ENCODE data around the gene RAPGEF6. TPM values are rescaled to one million over a fixed set of nuclear protein-coding genes. Genes with fewer than 3 reads are reported as not detected.
"Not testable (repeated sequence)": the region's sequence is repeated elsewhere in the genome, so short reads cannot be mapped to it uniquely, and the experiment has no call there.

The RAPGEF6 gene
- polyA plus RNA-seq, 3 donors from 2014 or later, result 9.7 to 17.5 (median 14.5) TPM

DNA sequence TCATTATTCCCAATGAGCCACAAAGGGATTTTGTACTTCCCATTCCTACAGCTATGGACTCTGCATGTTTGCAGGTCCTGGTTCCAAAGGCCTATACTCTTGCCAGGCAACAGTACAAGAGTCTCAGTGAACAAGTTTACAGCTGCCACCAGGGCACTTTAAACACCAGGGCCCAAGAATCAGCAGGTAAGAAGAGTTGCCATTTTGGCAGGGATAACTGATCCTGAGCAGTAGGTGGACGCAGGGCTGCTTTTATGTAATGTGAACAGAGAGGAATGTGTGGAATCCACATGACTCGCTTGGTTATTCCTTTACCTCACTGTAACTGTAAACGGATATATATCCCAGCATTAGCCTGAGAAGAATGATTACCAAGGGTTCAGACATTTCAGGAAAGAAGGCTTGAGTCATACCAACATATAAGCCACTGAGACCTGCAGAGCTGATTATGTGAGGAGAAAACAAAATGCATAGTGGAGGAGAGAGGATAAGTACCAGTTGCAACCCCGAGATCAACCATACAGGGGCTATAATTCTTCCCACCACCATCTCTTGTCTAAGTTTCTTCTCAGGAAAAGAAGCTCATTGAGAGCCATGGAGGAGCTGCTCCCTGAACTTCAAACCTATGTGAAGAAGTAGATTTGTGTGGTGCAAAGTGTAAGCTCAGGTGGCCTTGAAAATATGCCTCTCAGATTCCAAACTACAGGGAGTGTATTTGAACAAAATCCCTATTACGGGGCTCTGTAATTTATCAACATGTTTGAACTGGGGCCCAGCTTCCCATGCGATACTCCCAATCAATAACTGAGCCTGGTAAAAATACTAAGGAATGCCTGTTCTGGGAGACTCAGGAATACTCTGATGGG, 24.6 kb downstream of the RAPGEF6 start:
- Mint-ChIP-seq H3K4me3 (no peak overlapping the region), H3K9me3 (no peaks in the 10 kb centered on the region), H3K27ac (no peak overlapping the region), H3K27me3 (ENCODE audit: low read depth in 3 of 3) (no peaks in the 10 kb centered on the region), H3K4me1 (peaks cover 43 to 63% of the 10 kb centered on the region in 2 donors), H3K36me3 (no peaks in the 10 kb centered on the region)
- DNase-seq, result no peak

DNA sequence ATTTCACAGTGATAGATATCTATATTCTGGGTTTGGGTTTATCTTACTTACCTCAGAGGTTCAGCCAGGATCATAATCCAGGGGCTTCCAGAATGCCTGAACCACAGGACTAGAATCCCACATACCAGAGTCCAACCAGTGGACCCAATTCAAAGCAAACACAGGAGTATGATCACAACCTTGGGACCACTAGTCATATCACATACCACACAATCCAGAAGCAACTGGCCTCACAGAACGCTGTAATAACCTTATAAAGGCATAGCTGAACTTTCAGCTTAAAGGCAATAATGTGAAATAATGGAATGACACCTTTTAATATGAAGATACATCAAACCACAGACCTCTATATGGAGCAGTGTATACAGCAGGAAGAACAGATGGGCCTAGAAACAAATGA, 25.3 kb downstream of the RAPGEF6 start:
- Mint-ChIP-seq H3K27me3 (ENCODE audit: low read depth in 3 of 3) (no peaks in the 10 kb centered on the region), H3K4me1 (peaks cover 43 to 63% of the 10 kb centered on the region in 2 donors), H3K4me3 (no peak overlapping the region), H3K36me3 (no peaks in the 10 kb centered on the region), H3K9me3 (no peaks in the 10 kb centered on the region), H3K27ac (peak overlapping the region in 2 of 6 donors; percentile 10 to 32)
- DNase-seq, result no peak

DNA sequence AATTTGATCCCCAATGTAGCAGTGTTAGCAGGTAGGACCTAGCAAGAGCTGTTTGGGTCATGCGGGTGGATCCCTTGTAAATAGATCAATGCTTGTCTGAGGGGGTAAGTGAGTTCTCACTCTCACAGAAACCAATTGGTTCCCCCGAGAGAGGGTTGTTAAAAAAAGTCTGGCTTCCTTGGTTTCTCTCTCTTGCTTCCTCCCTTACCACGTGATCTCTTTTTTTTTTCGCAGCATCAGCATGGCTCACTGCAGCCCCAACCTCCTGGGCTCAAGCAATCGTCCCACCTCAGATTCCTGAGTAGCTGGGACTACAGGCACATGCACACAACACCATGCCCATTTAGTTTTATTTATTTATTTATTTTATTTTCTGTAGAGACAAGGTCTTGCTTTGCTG, 26.4 kb downstream of the RAPGEF6 start:
- DNase-seq, result peak in 1 of 3 donors; percentile 12
- H3K9me3 Mint-ChIP-seq, result no peaks in the 10 kb centered on the region
- H3K27me3 Mint-ChIP-seq (ENCODE audit: low read depth in 3 of 3), result no peaks in the 10 kb centered on the region
- H3K36me3 Mint-ChIP-seq, result no peaks in the 10 kb centered on the region
- H3K4me3 Mint-ChIP-seq, result peak overlapping the region in 3 of 5 donors; percentile 34 to 63 (median 38)
- H3K4me1 Mint-ChIP-seq, result peaks cover 40 to 65% of the 10 kb centered on the region in 2 donors
- peak overlapping the region in 5 of 6 donors; percentile 13 to 85 (median 50) for H3K27ac Mint-ChIP-seq

DNA sequence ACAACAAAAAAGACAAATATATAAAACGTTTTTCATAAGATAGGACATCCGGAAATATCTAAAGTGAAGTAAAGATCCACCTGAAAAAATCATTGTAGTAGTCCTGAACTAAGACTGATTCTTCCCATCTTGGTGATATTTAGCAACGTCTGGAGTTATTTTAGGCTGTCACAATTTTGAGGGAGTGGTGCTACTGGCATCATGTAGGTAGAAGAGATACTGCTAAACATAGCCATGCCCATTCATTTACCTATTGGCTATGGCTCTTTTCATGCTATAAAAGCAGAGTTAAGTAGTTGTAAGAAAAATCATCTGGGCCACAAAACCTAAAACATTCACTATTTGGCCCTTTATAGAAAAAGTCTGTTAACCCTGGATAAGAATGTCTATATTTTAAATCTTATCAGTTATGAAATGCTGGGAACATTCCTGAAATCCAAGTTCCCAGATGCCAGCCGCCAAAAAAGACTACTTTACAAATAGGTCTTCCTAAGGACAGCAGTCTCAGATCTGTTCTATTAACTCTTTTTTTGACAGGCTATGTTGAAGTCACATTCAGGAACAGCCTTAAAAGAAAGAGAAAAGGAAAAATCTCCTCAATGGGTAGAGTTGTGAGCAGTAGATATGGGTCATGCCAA, 27.0 kb downstream of the RAPGEF6 start:
- Mint-ChIP-seq H3K4me3 (peak overlapping the region in 2 of 5 donors; percentile 34 to 38), H3K36me3 (no peaks in the 10 kb centered on the region), H3K27ac (peak overlapping the region in 5 of 6 donors; percentile 13 to 85 (median 50)), H3K9me3 (no peaks in the 10 kb centered on the region), H3K4me1 (peaks cover 39 to 65% of the 10 kb centered on the region in 2 donors), H3K27me3 (ENCODE audit: low read depth in 3 of 3) (no peaks in the 10 kb centered on the region)
- DNase-seq, result no peak

DNA sequence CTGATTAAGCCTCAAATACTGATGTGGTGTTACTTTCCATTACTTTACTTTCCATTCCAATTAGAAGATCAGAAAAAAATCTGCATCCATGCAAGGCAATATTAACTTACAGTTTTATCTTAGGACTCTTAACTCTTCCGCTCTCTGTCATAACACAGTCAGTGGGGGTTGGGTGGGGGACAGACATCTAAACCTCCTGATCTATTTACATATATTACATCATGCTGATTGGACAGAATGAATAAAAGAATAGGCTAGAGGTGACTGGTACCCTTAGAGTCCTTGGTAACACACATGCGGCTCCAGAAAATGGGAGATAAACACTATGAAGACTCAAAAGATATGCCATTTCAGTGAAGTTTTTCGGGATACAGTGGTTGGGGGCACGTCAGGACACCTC, 27.6 kb downstream of the RAPGEF6 start:
- no peak overlapping the region for H3K4me3 Mint-ChIP-seq
- peaks cover 36 to 65% of the 10 kb centered on the region in 2 donors for H3K4me1 Mint-ChIP-seq

DNA sequence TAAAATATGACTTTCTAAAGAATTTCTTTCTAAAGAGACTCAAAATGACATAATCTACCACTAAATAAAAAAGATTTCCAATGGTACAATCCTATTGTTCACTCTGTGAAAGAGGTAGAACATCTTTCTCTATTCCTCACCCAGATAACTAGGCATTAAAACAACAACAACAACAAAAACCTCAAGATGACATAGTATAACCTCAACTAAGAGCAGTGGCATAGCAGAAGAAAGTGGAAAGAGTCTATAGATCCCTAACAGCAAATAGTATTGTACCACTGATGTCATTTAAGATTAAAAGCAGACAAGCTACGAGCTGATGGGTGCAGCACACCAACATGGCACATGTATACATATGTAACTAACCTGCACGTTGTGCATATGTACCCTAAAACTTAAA, 29.9 kb downstream of the RAPGEF6 start:
- Mint-ChIP-seq H3K4me3 (no peak overlapping the region), H3K36me3 (peaks cover 0 to 6% (median 3%) of the 10 kb centered on the region in 3 donors), H3K4me1 (peaks cover 31 to 53% of the 10 kb centered on the region in 2 donors), H3K27ac (peak overlapping the region in 1 of 6 donors; percentile 2), H3K9me3 (no peaks in the 10 kb centered on the region), H3K27me3 (ENCODE audit: low read depth in 3 of 3) (no peaks in the 10 kb centered on the region)
- no peak for DNase-seq

More for the DNA sequence above, 27.6 kb downstream of the RAPGEF6 start:
- Mint-ChIP-seq H3K9me3 (no peaks in the 10 kb centered on the region), H3K27me3 (ENCODE audit: low read depth in 3 of 3) (no peaks in the 10 kb centered on the region), H3K36me3 (no peaks in the 10 kb centered on the region), H3K27ac (peak overlapping the region in 2 of 6 donors; percentile 8 to 74)
- no peak for DNase-seq

DNA sequence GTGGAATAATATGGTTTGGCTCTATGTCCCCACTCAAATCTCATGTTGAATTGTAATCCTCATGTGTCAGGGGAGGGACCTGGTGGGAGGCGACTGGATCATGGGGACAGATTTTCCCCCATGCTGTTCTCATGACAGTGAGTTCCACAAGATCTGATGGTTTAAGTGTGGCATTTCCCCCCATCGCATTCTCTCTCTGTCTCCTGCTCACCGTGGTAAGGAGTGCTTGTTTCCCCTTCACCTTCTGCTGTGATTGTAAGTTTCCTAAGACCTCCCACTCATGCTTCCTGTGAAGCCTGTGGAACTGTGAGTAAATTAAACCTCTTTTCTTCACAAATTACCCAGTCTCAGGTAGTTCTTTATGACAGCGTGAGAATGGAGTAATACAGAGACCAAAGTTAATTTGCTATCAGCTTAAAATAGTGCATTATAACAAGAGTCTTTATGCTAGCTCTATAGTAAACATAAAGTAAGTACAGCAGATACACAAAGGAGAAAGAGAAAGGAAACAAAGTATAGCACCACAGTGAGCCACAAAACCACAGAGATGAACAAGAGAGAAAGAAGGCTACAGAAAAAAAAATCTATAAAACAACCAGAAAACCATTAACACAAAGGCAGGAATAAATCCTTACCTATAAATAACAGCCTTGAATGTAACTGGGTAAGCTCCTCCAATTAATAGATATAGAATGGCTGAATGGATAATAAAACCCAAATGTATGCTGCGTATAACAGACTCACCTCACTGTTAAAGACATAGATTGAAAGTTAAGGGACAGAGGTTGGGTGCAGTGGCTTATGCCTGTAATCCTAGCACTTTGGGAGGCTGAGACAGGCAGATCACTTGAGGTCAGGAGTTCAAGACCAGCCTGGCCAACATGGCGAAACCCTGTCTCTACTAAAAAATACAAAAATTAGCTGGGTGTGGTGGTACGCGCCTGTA, 39.7 kb downstream of the RAPGEF6 start:
- no peaks in the 10 kb centered on the region for H3K9me3 Mint-ChIP-seq
- DNase-seq, result peak; percentile 55 to 67 (median 66)
- peaks cover 34 to 50% of the 10 kb centered on the region in 2 donors for H3K4me1 Mint-ChIP-seq
- H3K4me3 Mint-ChIP-seq, result peak overlapping the region; percentile 40 to 65 (median 59)
- peak overlapping the region; percentile 51 to 93 (median 80) for H3K27ac Mint-ChIP-seq
- peaks cover 0 to 3% (median 2%) of the 10 kb centered on the region in 3 donors for H3K27me3 Mint-ChIP-seq (ENCODE audit: low read depth in 3 of 3)
- H3K36me3 Mint-ChIP-seq, result peaks cover 0 to 15% (median 0%) of the 10 kb centered on the region in 3 donors

DNA sequence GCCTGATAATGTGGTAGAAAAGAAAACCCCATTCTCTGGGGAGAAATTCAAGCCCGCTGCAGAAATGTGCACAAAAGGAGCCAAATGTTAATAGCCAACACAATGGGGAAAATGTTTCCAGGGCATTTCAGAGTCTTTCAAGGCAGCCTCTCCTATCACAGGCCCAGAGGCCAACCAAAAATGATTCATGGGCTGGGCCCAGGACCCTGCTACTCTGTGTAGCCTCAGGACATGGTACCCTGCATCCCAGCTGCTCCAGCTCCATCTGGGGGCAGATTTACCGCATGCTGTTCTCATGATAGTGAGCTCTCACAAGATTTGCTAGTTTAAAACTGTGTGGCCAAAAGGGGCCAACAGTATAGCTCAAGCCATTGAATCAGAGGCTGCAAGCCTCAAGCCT, 41.1 kb downstream of the RAPGEF6 start:
- Mint-ChIP-seq H3K9me3 (no peaks in the 10 kb centered on the region), H3K27me3 (ENCODE audit: low read depth in 3 of 3) (peaks cover 0 to 3% (median 2%) of the 10 kb centered on the region in 3 donors), H3K4me3 (peak overlapping the region; percentile 29 to 65 (median 57)), H3K36me3 (peaks cover 0 to 11% (median 0%) of the 10 kb centered on the region in 3 donors), H3K27ac (peak overlapping the region; percentile 51 to 93 (median 72)), H3K4me1 (peaks cover 38 to 59% of the 10 kb centered on the region in 2 donors)
- no peak for DNase-seq

DNA sequence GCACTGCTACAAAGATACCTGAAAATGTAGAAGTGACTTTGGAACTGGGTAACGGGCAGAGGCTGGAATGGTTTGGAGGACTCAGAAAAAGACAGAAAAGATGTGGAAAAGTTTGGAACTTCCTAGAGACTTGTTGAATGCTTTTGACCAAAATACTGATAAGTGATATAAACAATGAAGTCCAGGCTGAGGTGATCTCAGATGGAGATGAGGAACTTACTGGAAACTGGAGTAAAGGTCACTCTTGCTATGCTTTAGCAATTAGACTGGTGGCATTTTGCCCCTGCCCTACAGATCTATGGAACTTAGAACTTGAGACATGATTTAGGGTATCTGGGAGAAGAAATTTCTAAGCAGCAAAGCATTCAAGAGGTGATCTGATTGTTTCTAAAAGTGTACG, 41.6 kb downstream of the RAPGEF6 start:
- not testable (repeated sequence) for DNase-seq; H3K36me3 Mint-ChIP-seq; H3K9me3 Mint-ChIP-seq; H3K27me3 Mint-ChIP-seq (ENCODE audit: low read depth in 3 of 3)
- peak overlapping the region in 4 of 5 donors; percentile 9 to 53 (median 17) for H3K4me3 Mint-ChIP-seq
- H3K4me1 Mint-ChIP-seq, result peaks cover 38 to 55% of the 10 kb centered on the region in 2 donors
- H3K27ac Mint-ChIP-seq, result peak overlapping the region; percentile 9 to 93 (median 51)

DNA sequence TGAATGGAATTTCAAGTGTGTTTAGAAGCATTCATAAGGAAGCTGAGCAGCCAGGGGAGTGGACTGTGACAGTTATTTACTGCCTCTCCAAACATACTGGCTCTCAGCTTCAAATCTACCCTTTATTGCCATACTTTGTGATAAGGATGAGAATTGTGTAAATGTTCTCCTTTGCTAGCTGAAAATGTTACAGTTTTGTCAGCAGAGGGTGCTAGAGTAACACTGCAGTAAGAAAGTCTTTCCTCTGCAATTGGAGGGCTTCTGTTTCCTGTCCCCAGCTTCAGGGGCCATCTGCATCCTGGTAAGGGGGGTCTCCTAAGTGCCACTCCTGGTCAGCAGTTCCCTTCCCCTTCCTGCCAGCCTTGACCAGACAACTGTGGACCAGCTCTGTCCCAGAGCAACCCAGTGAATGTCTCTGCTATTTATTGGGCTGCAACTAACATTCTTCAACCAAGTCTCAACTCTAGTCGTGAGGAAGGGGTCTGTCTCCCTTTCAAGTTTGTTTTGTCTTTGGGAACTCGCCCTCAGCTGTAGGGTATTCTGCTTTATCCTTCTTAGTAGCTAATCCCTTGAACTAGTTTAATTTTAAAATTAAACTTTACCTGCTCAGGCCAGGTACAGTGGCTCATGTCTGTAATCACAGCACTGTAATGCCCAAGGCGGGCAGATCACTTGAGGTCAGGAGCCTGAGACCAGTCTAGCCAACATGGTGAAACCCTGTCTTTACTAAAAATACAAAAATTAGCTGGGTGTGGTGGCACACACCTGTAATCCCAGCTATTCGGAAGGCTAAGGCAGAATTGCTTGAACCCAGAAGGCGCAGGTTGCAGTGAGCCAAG, 45.3 kb downstream of the RAPGEF6 start:
- Mint-ChIP-seq H3K27me3 (ENCODE audit: low read depth in 3 of 3) (peaks cover 0 to 3% (median 2%) of the 10 kb centered on the region in 3 donors), H3K36me3 (no peaks in the 10 kb centered on the region), H3K4me3 (no peak overlapping the region), H3K27ac (peak overlapping the region in 1 of 6 donors; percentile 49), H3K4me1 (peaks cover 23 to 32% of the 10 kb centered on the region in 2 donors), H3K9me3 (no peaks in the 10 kb centered on the region)
- peak; percentile 49 to 65 (median 55) for DNase-seq

DNA sequence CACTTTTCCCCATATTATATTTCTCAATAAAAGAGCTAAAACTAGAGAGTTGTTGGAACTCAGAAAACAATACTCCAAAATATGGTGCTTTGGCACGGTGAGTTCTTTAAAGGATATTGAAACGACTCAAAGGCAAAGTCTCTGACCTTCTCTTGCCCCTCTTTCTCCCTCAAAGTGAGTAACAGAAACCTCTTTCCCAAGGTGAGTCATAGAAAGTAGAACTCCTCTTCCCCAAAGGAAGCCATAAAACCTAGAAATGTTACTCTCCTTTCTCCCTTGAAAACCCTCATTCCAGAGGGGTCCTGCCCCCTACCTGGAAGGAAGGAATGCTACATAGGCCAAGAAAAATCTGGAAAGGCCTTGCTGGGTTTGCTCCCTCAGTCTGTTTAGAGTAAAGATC, 47.5 kb downstream of the RAPGEF6 start:
- Mint-ChIP-seq H3K4me1 (peaks cover 18 to 27% of the 10 kb centered on the region in 2 donors), H3K27ac (peak overlapping the region in 2 of 6 donors; percentile 10 to 30), H3K9me3 (no peaks in the 10 kb centered on the region), H3K4me3 (no peak overlapping the region), H3K36me3 (no peaks in the 10 kb centered on the region), H3K27me3 (ENCODE audit: low read depth in 3 of 3) (peaks cover 0 to 2% (median 0%) of the 10 kb centered on the region in 3 donors)
- no peak for DNase-seq

DNA sequence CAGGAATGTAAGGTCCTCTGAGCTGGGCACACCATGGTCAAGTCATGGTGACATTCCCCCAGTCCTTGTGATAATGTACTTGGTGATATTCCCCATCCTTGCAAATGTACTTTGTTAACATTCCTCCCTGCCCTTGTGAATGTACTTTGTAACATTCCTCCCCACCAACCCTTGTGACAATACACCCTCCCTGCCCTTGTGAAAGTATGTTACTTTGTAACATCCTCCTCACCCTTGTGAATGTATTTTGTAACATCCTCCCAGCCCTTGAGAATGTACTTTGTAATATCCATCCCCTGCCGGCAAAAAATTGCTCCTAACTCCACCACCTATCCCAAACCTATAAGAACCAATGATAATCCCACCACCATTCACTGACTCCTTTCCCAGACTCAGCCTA, 53.3 kb downstream of the RAPGEF6 start:
- peak overlapping the region in 2 of 6 donors; percentile 25 to 64 for H3K27ac Mint-ChIP-seq

More for the DNA sequence above, 53.3 kb downstream of the RAPGEF6 start:
- Mint-ChIP-seq H3K4me1 (peaks cover 30 to 45% of the 10 kb centered on the region in 2 donors), H3K4me3 (no peak overlapping the region), H3K36me3 (peaks cover 5 to 29% (median 8%) of the 10 kb centered on the region in 3 donors), H3K27me3 (ENCODE audit: low read depth in 3 of 3) (peaks cover 0 to 2% (median 0%) of the 10 kb centered on the region in 3 donors), H3K9me3 (no peaks in the 10 kb centered on the region)
- no peak for DNase-seq

All from immature natural killer cell (primary cell).